WERI-Rb-1 (cell line): ENCODE data around the gene GET3.

Experiments used
- DNase-seq: peaks from one replicate; pipeline ENCODE4 v3.0.0-alpha.2; 2020
- H3K27ac ChIP-seq: fragments of 250-450 bp; sonication (Bioruptor Pico); 2 replicates; pipeline ENCODE4 v1.5.1; 2020; ENCODE audit warnings: mild to moderate bottlenecking, moderate library complexity
- H3K27me3 ChIP-seq: fragments of 250-450 bp; sonication (Bioruptor Pico); 2 replicates; pipeline ENCODE4 v1.5.1; 2021; ENCODE audit warnings: mild to moderate bottlenecking, low read depth, moderate library complexity; ENCODE audit not compliant: insufficient read depth, severe bottlenecking
- H3K36me3 ChIP-seq: fragments of 250-450 bp; sonication (Bioruptor Pico); 2 replicates; pipeline ENCODE4 v1.5.1; 2020; ENCODE audit warnings: mild to moderate bottlenecking, moderate library complexity
- H3K4me3 ChIP-seq: 2 replicates; pipeline ENCODE4 v1.5.1; 2011; ENCODE audit warnings: low read depth, mild to moderate bottlenecking, control low read depth, low read length
- H3K9me3 ChIP-seq: fragments of 250-450 bp; sonication (Bioruptor Pico); 2 replicates; pipeline ENCODE4 v1.5.1; 2021; ENCODE audit warnings: mild to moderate bottlenecking, moderate library complexity; ENCODE audit not compliant: severe bottlenecking
- CTCF ChIP-seq: IDR thresholded peaks from 2 replicates; pipeline ENCODE4 v1.5.1; 2011; ENCODE audit warnings: low read depth, mild to moderate bottlenecking, control low read depth, inconsistent platforms, low read length

GET3 gene

GRCh38 chr19:12774588-12775555, 37.6 kb downstream of the GET3 start, which contains the start of gene HOOK2:
Gene HOOK2, minus strand, starts transcription at chr19:12775552. Its CDS starts 103 bp downstream, at chr19:12775449.
- H3K9me3 ChIP-seq: no peaks in the 10 kb centered on the region
- H3K27ac ChIP-seq: peak within 1 kb of the TSS; percentile 81
- no peaks in the 10 kb centered on the region for H3K27me3 ChIP-seq
- no peak for DNase-seq
- TF ChIP-seq CTCF: no peak
- peaks cover 8% of the 10 kb centered on the region for H3K36me3 ChIP-seq
- H3K4me3 ChIP-seq: peak within 1 kb of the TSS; percentile 56

GRCh38 chr19:12777217-12778016, 40.1 kb downstream of the GET3 start:
- peak; percentile 80 for TF ChIP-seq CTCF
- Histone ChIP-seq H3K36me3 (peaks cover 8% of the 10 kb centered on the region), H3K4me3 (peak overlapping the region; percentile 64), H3K27ac (peak overlapping the region; percentile 84), H3K9me3 (no peaks in the 10 kb centered on the region), H3K27me3 (no peaks in the 10 kb centered on the region)
- peak; percentile 86 for DNase-seq

- no peaks in the 10 kb centered on the region for H3K27me3 ChIP-seq
- H3K4me3 ChIP-seq: peak overlapping the region; percentile 64
- peaks cover 8% of the 10 kb centered on the region for H3K36me3 ChIP-seq
- no peaks in the 10 kb centered on the region for H3K9me3 ChIP-seq
- peak overlapping the region; percentile 84 for H3K27ac ChIP-seq
- peak; percentile 81 for DNase-seq
- no peak for TF ChIP-seq CTCF
These were observed 41.0 kb downstream of the GET3 start for GRCh38 chr19:12778017-12778904.

GRCh38 chr19:12778905-12779161, 41.5 kb downstream of the GET3 start:
- peaks cover 7% of the 10 kb centered on the region for H3K36me3 ChIP-seq
- H3K27me3 ChIP-seq: no peaks in the 10 kb centered on the region
- no peaks in the 10 kb centered on the region for H3K9me3 ChIP-seq
- TF ChIP-seq CTCF: no peak
- H3K27ac ChIP-seq: peak overlapping the region; percentile 84
- DNase-seq: no peak
- peak overlapping the region; percentile 64; the same call in 1 of the 2 replicates for H3K4me3 ChIP-seq

GRCh38 chr19:12779162-12779993, 42.1 kb downstream of the GET3 start:
- Histone ChIP-seq H3K36me3 (peaks cover 2% of the 10 kb centered on the region), H3K27me3 (no peaks in the 10 kb centered on the region), H3K27ac (peak overlapping the region; percentile 84), H3K4me3 (no peak overlapping the region), H3K9me3 (no peaks in the 10 kb centered on the region)
- DNase-seq: peak; percentile 50
- TF ChIP-seq CTCF: peak; percentile 34; the same call in 1 of the 2 replicates
